GM21526 (cell line): ENCODE results near the gene WRNIP1.

Source experiments
- ATAC-seq: cut with Tn5 transposase; IDR thresholded peaks from one replicate; pipeline ENCODE4 v1.9.1; 2021; ENCODE audit warnings: moderate library complexity; ENCODE audit not compliant: unreplicated experiment, low FRiP score

WRNIP1 gene

DNA sequence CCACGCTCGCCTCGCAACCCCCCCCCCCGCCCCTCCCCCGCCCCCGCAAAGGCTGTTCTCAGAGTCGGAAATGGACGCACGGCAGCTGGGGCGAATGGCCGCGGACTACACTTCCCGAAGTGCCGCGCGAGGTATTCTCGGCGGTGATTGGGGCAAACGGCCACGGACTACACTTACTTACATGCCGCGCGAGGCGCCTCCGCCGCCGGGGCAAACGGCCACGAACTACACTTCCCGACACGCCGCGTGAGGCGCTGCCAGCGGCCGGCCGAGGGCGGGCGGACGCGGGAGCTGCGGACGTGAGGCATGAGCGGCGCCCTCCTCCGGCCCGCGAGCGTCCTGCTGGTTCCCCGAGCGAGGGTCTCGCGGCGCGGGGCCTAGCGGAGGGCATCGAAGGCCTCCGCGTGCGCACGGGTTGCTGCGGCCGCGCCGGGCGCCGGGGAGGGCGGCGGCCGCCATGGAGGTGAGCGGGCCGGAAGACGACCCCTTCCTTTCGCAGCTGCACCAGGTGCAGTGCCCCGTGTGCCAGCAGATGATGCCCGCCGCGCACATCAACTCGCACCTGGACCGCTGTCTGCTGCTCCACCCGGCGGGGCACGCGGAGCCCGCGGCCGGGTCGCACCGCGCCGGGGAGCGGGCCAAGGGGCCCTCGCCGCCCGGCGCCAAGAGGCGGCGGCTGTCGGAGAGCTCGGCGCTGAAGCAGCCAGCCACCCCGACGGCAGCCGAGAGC, at the start of gene WRNIP1:
TSS of gene WRNIP1 (plus strand) at position 228 of the 730 bp plus-strand sequence. CDS start at position 458, 230 bp downstream.
- ATAC-seq = peak; percentile 90

DNA sequence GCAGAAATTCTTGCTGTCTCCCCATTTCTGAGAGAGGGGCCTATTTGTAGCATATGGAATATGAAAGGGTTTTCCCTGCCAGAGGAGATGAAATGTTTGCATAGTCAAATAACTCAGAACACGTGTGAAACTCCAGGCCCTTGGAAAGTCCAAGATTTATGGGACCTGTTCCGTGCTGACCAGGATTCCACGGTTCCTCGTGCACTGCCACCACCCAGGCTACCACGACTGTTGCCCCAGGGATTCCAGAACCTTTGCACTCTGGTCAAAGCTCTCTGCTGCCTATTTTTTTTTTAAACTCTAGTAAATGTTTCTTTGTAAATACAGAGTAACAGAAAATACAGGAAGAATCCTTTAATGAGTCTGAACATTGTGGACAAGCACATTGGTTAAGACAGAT, 49.5 kb upstream of the WRNIP1 start:
- no peak for ATAC-seq

DNA sequence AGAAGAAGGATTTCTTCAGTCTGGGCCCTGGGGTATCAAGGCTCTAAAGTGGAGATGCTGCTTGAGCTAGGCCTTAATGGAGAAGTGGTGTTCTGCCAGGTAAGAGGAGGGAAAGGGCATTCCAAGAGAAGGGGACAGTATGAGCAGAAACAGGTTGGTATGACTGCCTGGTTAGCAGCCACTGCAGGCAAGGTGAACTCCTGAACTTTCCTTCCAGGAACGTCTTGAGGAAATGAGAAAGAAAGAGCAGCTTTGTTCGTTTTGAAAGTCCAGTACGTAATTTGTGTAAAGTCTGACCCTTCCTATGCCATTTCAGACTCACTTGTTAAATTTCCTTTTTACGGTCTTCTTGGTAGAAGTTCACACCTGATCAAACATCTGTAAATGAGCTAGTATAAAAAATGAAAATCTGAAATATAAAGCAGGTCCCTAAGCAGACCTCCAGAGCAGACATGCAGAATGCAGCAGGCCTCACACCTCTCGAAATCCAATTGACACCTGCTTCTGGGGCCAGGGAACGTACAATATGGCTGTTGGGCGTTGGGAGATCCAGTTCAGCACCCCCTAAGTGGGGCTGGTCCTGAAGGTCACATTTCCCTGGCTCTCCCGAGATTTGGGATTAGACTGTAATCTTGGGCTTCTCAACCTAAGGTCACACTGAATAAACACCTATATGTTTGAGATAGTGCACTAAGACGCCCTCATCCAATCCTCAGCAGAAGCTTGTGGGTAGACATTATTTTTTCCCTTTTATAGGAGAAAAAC, 48.1 kb upstream of the WRNIP1 start:
- no peak for ATAC-seq

DNA sequence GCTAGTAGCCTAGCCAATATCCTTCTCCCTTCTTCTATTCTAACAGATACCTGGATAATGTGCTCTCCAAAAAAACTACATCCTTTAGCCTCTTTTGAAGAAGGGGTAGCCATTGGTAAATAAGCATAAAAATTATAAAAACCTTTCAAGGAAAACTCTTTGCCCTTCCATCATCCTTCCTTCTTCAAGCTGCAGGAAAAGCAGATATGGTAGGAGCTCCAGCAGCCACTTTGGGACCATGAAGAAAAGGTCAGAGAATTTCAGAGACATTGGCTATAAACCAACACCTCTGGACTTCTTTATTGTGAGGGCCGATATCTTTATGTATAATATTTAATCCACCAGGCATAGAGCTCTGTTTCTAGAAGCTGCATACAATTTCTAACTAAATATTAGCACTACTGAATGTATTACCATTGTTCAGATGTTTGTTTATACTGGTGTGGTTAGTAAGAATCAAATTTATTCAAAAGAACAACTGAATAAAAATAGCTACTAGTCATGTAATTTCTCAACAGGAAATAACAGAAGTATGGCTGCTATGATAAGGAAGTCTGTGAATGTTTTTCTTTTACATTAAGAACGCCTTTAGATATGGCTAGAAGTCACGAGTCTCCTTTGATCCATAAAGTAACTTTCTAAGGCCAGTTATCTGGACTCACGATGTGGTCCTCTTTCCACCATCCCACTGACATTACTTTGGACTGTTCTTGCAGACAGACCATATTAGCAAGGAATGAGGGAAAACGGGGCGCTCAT, 46.7 kb upstream of the WRNIP1 start:
- no peak for ATAC-seq

DNA sequence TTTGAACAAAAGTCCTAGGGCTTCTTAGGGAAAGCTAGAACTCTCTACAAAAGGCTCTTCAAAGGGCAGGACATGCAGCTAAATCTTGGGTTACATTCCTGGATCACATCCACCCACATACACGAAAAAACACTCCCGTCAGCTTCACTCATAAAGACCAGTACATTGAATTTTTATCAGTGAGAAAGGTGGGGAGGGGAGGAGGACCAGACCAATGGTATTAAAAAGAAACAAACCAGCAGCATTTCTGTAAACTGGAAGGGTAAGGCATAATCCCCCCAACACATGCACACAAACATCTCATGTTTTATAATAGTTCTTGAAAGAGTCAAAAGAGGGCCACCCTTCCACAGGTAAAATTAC, 46.1 kb upstream of the WRNIP1 start:
- no peak for ATAC-seq

DNA sequence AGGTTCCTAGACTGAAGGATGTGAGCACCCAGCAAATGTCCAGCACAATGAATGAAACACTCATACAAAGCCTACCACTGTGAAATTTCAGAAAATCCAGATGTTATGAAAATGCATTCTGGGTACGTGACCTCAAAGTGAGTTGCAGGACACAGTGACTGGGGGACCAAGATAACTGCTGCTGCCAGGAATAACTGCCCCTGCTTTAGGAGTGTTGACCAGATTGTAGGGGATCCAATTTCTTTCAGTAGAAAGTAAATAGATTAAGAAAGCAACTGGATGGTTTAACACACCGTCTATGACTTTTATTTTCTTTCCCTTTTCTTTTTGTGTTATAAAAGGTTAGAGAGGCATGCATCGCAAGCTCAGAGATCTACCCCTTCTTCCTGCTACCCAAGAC, 44.0 kb upstream of the WRNIP1 start:
- ATAC-seq = no peak

- ATAC-seq = no peak
These were observed 39.7 kb upstream of the WRNIP1 start for GRCh38 chr6:2725364-2725988.

GRCh38 chr6:2725999-2726567, 39.1 kb upstream of the WRNIP1 start:
- ATAC-seq = peak; percentile 68

DNA sequence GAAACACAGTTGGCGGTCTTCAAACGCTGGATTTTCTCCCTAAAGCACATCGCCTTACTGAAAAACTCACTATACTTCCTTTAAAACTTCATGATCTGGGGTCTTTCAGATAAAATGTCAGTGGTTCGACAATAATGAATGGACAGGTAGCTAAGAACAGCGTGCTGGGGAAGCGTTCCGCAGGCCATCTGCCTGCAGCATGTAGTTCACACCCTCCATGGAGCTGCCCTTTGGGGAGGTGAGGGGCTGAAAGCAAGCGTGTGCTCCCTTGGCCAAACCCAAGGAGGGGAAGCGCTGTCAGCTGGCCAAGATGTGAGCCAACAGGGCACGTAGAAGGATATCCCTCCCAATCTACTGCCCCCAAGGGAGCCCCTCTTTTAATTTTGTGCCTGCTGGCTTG, 35.3 kb upstream of the WRNIP1 start:
- no peak for ATAC-seq

GRCh38 chr6:2730353-2731107, 34.7 kb upstream of the WRNIP1 start:
- no peak for ATAC-seq

- ATAC-seq = no peak
These were observed 33.8 kb upstream of the WRNIP1 start for GRCh38 chr6:2731281-2731909.

- no peak for ATAC-seq
These were observed 32.6 kb upstream of the WRNIP1 start for GRCh38 chr6:2732503-2733089.

GRCh38 chr6:2733324-2733723, 31.9 kb upstream of the WRNIP1 start:
- ATAC-seq = peak; percentile 94

DNA sequence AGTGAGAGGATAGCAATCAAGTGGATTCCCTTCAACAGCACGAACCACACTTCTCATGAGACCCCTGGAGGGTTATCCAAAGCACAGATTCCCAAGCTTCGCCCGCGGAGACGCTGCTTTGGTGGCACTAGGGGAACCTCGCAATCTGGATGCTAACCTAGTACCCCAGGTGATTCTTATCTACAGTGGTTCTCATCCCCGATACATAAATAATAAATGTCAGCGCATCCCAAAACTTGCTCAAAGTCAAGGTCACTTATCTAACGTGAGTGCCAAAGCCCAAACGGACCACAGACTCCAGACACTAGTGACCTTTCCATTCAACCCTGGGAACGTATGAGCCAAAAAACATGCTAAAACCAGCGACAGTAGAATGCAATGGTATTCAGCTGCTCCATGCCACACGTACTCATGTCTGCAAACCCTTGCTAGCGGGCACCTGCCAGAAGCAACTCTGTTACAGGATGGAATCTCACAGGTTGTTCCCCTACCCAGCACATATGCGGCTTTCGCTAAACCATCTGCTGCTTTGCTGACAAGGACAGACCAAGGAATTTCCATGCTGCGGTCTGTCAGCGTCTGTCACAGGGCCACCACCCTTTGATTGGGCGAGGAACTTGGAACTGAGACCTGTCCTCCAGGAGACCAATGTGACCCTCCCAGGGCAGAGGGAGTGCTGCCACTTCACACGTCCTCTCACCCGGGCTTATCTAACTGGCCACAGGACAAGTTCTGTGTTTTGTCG, 31.3 kb upstream of the WRNIP1 start:
- ATAC-seq = no peak

- no peak for ATAC-seq
These were observed 30.6 kb upstream of the WRNIP1 start for GRCh38 chr6:2734488-2735166.

DNA sequence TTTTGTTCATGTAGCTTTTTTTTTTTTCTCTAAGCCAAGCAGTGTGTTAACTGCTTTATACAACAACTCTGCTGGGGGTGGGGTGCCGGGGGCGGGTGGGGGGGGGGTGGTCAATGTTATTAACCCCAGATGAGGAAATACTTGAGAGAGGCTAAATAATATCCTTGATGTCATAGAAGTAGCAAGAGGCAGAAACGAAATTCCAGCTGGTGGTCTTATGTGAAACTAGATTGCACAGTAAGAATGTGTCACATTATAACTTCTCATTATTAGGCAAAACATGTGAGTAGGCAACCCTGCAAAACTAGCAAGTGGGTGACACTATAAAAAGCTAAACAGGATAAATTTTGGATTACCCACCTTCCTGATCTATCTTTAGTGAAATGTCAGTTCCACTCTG, 27.3 kb upstream of the WRNIP1 start:
- ATAC-seq = no peak

DNA sequence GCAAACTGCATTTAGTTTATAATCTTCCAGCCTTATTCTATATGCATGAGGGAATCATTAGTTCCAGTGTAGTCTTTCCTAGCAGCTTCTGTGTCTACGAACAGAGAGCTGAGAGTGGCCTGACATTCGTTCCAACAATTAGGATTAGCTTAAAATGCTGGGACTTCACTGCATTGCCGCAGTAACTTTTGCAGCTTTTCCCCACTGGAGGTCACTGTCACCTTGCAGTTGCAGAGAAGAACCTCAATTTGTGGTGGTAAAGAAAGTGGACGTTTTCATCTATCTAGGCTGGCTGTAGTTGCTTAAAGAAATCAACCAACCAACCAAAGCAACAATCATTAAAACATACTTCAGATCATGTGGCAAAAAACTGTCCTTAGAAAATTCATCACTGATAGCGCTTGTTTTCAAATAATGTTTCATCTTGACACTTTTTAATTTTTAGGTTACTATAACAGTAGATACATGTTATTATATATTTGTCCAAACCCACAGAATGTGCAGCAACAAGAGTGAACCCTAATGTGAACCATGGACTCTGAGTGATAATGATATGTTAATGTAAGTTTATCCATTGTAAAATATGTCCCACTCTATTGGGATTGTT, 26.7 kb upstream of the WRNIP1 start:
- ATAC-seq = no peak
